ENCODE data around the gene E2F8.

DNA sequence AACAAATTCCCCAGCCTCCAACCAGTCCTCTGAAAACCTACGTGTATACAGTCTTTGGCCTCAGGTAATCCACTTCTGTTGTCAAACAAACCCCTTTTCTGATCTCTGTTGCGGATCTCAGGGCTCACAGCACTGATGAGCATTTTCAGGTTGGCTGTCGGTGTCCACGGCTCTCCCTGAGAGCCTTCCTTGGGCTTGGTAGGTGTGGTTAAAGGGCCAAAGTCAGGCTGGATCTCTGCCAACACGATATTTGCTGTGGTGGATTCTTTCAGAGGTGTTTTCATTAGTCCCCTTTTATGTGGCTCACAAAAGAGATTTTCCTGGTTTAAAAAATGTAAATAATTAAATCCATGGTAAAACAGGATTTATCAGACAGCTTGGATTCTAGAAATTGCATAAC, 2.9 kb downstream of the E2F8 start:
- TF ChIP-seq ZNF777 (tag by site-specific recombination; IDR thresholded peaks at IDR 0.05; ENCODE audit: borderline replicate concordance) (no peak), KLF16 (tag by site-specific recombination; IDR thresholded peaks at IDR 0.05) (no peak), ZNF114 (tag by site-specific recombination; IDR thresholded peaks at IDR 0.05) (no peak), YY1 (tag by site-specific recombination; IDR thresholded peaks at IDR 0.05) (no peak), HOXC10 (CRISPR knock-in tag; IDR thresholded peaks at IDR 0.05) (no peak), ZNF514 (tag by site-specific recombination; IDR thresholded peaks at IDR 0.05) (no peak), MYNN (tag by site-specific recombination; IDR thresholded peaks at IDR 0.05; ENCODE audit: borderline replicate concordance) (no peak), ZNF169 (tag by site-specific recombination; IDR thresholded peaks at IDR 0.05) (no peak)
- TF ChIP-seq, protein P1, sequence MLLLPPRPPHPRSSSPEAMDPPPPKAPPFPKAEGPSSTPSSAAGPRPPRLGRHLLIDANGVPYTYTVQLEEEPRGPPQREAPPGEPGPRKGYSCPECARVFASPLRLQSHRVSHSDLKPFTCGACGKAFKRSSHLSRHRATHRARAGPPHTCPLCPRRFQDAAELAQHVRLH (tag by site-specific recombination; IDR thresholded peaks at IDR 0.05) = no peak
- TF ChIP-seq, protein P2, sequence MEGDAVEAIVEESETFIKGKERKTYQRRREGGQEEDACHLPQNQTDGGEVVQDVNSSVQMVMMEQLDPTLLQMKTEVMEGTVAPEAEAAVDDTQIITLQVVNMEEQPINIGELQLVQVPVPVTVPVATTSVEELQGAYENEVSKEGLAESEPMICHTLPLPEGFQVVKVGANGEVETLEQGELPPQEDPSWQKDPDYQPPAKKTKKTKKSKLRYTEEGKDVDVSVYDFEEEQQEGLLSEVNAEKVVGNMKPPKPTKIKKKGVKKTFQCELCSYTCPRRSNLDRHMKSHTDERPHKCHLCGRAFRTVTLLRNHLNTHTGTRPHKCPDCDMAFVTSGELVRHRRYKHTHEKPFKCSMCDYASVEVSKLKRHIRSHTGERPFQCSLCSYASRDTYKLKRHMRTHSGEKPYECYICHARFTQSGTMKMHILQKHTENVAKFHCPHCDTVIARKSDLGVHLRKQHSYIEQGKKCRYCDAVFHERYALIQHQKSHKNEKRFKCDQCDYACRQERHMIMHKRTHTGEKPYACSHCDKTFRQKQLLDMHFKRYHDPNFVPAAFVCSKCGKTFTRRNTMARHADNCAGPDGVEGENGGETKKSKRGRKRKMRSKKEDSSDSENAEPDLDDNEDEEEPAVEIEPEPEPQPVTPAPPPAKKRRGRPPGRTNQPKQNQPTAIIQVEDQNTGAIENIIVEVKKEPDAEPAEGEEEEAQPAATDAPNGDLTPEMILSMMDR (tag by site-specific recombination; IDR thresholded peaks at IDR 0.05) = no peak
- TF ChIP-seq, protein P3, sequence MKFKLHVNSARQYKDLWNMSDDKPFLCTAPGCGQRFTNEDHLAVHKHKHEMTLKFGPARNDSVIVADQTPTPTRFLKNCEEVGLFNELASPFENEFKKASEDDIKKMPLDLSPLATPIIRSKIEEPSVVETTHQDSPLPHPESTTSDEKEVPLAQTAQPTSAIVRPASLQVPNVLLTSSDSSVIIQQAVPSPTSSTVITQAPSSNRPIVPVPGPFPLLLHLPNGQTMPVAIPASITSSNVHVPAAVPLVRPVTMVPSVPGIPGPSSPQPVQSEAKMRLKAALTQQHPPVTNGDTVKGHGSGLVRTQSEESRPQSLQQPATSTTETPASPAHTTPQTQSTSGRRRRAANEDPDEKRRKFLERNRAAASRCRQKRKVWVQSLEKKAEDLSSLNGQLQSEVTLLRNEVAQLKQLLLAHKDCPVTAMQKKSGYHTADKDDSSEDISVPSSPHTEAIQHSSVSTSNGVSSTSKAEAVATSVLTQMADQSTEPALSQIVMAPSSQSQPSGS (tag by site-specific recombination; IDR thresholded peaks at IDR 0.05; ENCODE audit: low read depth) = no peak
- TF ChIP-seq, protein P4, sequence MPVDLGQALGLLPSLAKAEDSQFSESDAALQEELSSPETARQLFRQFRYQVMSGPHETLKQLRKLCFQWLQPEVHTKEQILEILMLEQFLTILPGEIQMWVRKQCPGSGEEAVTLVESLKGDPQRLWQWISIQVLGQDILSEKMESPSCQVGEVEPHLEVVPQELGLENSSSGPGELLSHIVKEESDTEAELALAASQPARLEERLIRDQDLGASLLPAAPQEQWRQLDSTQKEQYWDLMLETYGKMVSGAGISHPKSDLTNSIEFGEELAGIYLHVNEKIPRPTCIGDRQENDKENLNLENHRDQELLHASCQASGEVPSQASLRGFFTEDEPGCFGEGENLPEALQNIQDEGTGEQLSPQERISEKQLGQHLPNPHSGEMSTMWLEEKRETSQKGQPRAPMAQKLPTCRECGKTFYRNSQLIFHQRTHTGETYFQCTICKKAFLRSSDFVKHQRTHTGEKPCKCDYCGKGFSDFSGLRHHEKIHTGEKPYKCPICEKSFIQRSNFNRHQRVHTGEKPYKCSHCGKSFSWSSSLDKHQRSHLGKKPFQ (tag by site-specific recombination; IDR thresholded peaks at IDR 0.05) = no peak
